Endothelial cell of umbilical vein (primary cell): Measurements from ENCODE around the gene ABCC5. TPM values are rescaled to one million over a fixed set of nuclear protein-coding genes. Genes with fewer than 3 reads are reported as not detected.

Experiments used
- BruUV-seq: library from RNA; stranded (reverse); fragments of 400-500 nt; replicated peaks from 2 replicates; lab custom pipeline; 2021; lab: Mats Ljungman, UMichigan
- CTCF ChIA-PET: fragments of 300-600, 350-600 bp; sonication (Branson Sonifier 250); formaldehyde crosslinking; loops from one replicate; lab custom pipeline; 2021; ENCODE audit warnings: antibody characterized with exemption, inconsistent platforms; lab: Charles Lee
- POLR2A ChIA-PET: fragments of 300-600, 350-600 bp; sonication (Branson Sonifier 250); formaldehyde crosslinking; loops from one replicate; lab custom pipeline; 2021; ENCODE audit warnings: antibody characterized with exemption, inconsistent platforms; lab: Charles Lee
- DNase-seq: peaks from one replicate; pipeline ENCODE4 v3.0.0-alpha.2; 2011; ENCODE audit warnings: low read depth, low spot score
- FAIRE-seq: peaks from 2 replicates; lab custom pipeline; 2011; peaks lifted over from hg19 to GRCh38; lab: Jason Lieb, UNC
- H2AFZ ChIP-seq: 2 replicates; pipeline ENCODE4 v1.6.0; 2012; ENCODE audit warnings: low read depth, low read length, control low read depth, inconsistent platforms
- H3K27ac ChIP-seq: 2 replicates; pipeline ENCODE4 v1.5.1; 2011; ENCODE audit warnings: low read depth, mild to moderate bottlenecking, control low read depth, low read length, moderate library complexity; ENCODE audit not compliant: insufficient read depth
- H3K27me3 ChIP-seq, 2 experiments: 2 replicates each; pipeline versions ENCODE4 v1.6.0 to v1.6.1; 2011; ENCODE audit warnings: low read length in 2 of 2, mixed read lengths in 1 of 2; ENCODE audit not compliant: control insufficient read depth in 2 of 2, insufficient read depth in 2 of 2
- H3K36me3 ChIP-seq, 2 experiments: 2 replicates in 1 of 2; 3 replicates in 1 of 2; pipeline ENCODE4 v1.5.1; 2011; ENCODE audit warnings: low read length in 2 of 2, mild to moderate bottlenecking in 1 of 2, moderate library complexity in 1 of 2; ENCODE audit not compliant: control insufficient read depth in 2 of 2, insufficient read depth in 2 of 2; ENCODE audit errors: extremely low read depth in 1 of 2
- H3K4me1 ChIP-seq: 3 replicates; pipeline ENCODE4 v1.5.1; 2011; ENCODE audit warnings: mild to moderate bottlenecking, low read length; ENCODE audit not compliant: control insufficient read depth, insufficient read depth; ENCODE audit errors: extremely low read depth
- H3K4me2 ChIP-seq: 2 replicates; pipeline ENCODE4 v1.6.1; 2011; ENCODE audit warnings: low read length, control low read depth, mixed read lengths; ENCODE audit not compliant: insufficient read depth
- H3K4me3 ChIP-seq, 3 experiments: fragments of 200-600 bp in 1 of 3; sonication (generic), shearing (Covaris generic) in 1 of 3; replicated peaks in 1 of 3; 2 replicates each; pipeline ENCODE4 v1.5.1; 2011 to 2016; ENCODE audit warnings: control low read depth in 3 of 3, low read length in 3 of 3, mild to moderate bottlenecking in 2 of 3, inconsistent platforms in 1 of 3, low read depth in 1 of 3, moderate library complexity in 1 of 3; ENCODE audit not compliant: insufficient read depth in 1 of 3
- H3K79me2 ChIP-seq: 2 replicates; pipeline ENCODE4 v1.6.0; 2012; ENCODE audit warnings: low read length, inconsistent platforms; ENCODE audit not compliant: control insufficient read depth, insufficient read depth
- H3K9ac ChIP-seq: replicated peaks from 2 replicates; pipeline ENCODE3; 2011; ENCODE audit warnings: low read length, control low read depth; ENCODE audit not compliant: insufficient read depth; ENCODE audit errors: extremely low read depth
- H3K9me1 ChIP-seq: replicated peaks from 3 replicates; pipeline ENCODE4 v1.6.0; 2011; ENCODE audit warnings: mild to moderate bottlenecking, low read length; ENCODE audit not compliant: control insufficient read depth, insufficient read depth; ENCODE audit errors: extremely low read depth
- H3K9me3 ChIP-seq: replicated peaks from 2 replicates; pipeline ENCODE4 v1.5.1; 2012; ENCODE audit warnings: low read length, inconsistent platforms; ENCODE audit not compliant: control insufficient read depth, insufficient read depth
- H4K20me1 ChIP-seq: replicated peaks from 2 replicates; pipeline ENCODE3; 2011; ENCODE audit warnings: mild to moderate bottlenecking, low read length; ENCODE audit not compliant: control insufficient read depth, insufficient read depth; ENCODE audit errors: extremely low read depth
- CTCF ChIP-seq, 2 donors: IDR thresholded peaks; 1 replicate in 1 of 2; 2 replicates in 1 of 2; pipeline ENCODE4 v1.5.1; 2011; ENCODE audit warnings: low read length in 2 of 2, mild to moderate bottlenecking in 2 of 2, moderate library complexity in 2 of 2, control low read depth in 1 of 2, inconsistent platforms in 1 of 2, low read depth in 1 of 2; ENCODE audit not compliant: insufficient read depth in 1 of 2; ENCODE audit errors: extremely low read depth in 1 of 2
- EZH2 ChIP-seq: IDR thresholded peaks from 2 replicates; pipeline ENCODE4 v1.6.1; 2012; ENCODE audit warnings: borderline replicate concordance, low read depth, mild to moderate bottlenecking, moderate library complexity, low read length, inconsistent platforms; ENCODE audit not compliant: severe bottlenecking
- GATA2 ChIP-seq: IDR thresholded peaks from 2 replicates; pipeline ENCODE4 v1.7.0; 2011; ENCODE audit warnings: low read depth, mild to moderate bottlenecking, moderate library complexity, mixed read lengths, low read length; ENCODE audit not compliant: insufficient read length, insufficient read depth
- MAX ChIP-seq: IDR thresholded peaks from 2 replicates; pipeline ENCODE4 v1.6.1; 2011; ENCODE audit not compliant: insufficient read depth, insufficient read length
- POLR2A ChIP-seq: IDR thresholded peaks from 2 replicates; pipeline ENCODE4 v1.6.1; 2012; ENCODE audit warnings: low read depth, mild to moderate bottlenecking, control low read depth, low read length
- dilution Hi-C: fragments of 300-500 bp; cut with MboI; formaldehyde crosslinking; loops from one replicate; pipeline ENCODE4 v1.15.0; 2019; ENCODE audit warnings: low sequenced_read_pairs; ENCODE audit not compliant: extremely low pct_ligation_motif_present
- intact Hi-C: fragments of 100-400 bp; cut with micrococcal nuclease; formaldehyde crosslinking; loops from one replicate; pipeline ENCODE4 v1.10.0; 2022
- polyA plus RNA-seq, 4 experiments: library from polyadenylated mRNA; depleted of rRNA in 3 of 4; stranded (reverse) in 3 of 4; unstranded in 1 of 4; fragments of >200 nt; gene quantifications; 2 replicates each; pipeline versions ENCODE4 v1.2.1 to v1.2.3, GENCODE V29; 2011 to 2012; ENCODE audit warnings: missing spikeins in 1 of 4
- total RNA-seq: library from RNA; stranded (reverse); gene quantifications from 2 replicates; pipeline ENCODE4 v1.2.3, GENCODE V29; 2021

The ABCC5 gene
- total and polyA plus RNA-seq, 2 donors (not counting 3 experiments of a cell fraction or from before 2014, with no cell fraction given), result 22.5 to 24.6 TPM

GRCh38 chr3:183949690-183950089, 68.0 kb downstream of the ABCC5 start:
- DNase-seq (no peak), FAIRE-seq (no peak)
- TF ChIP-seq MAX (no peak), CTCF (IDR thresholded peaks at IDR 0.05; ENCODE audit: extremely low read depth in 1 of 2, insufficient read depth in 1 of 2, low read depth in 1 of 2, low read length in 2 of 2) (no peak), EZH2 (no peak)
- H3K4me3 ChIP-seq, result no peak overlapping the region
- no peak overlapping the region for H3K9ac ChIP-seq
- dilution Hi-C loops (no loop called here), intact Hi-C loops (no loop called here)
- peaks cover 2 to 6% of the 10 kb centered on the region in 2 experiments for H3K36me3 ChIP-seq
- H2AFZ ChIP-seq, result no peak overlapping the region
- H3K9me3 ChIP-seq, result no peaks in the 10 kb centered on the region
- H3K27ac ChIP-seq, result no peak overlapping the region
- no peaks in the 10 kb centered on the region for H3K4me1 ChIP-seq
- POLR2A ChIA-PET, result no interaction called here
- CTCF ChIA-PET, result interaction anchor here (1.1 kb wide), 1 partner anchor 68 kb away, joined by 3 read pairs; no protein-coding TSS in a partner anchor
- BruUV-seq, result no TSS peak
- H3K9me1 ChIP-seq, result no peaks in the 10 kb centered on the region
- no peaks in the 10 kb centered on the region for H4K20me1 ChIP-seq
- H3K27me3 ChIP-seq, result no peaks in the 10 kb centered on the region
- H3K4me2 ChIP-seq, result no peak overlapping the region
- H3K79me2 ChIP-seq, result no peaks in the 10 kb centered on the region

- H4K20me1 ChIP-seq, result no peaks in the 10 kb centered on the region
- no peak for TF ChIP-seq MAX
- TF ChIP-seq POLR2A, result no peak
- no peak for TF ChIP-seq GATA2
- H3K27me3 ChIP-seq, result no peaks in the 10 kb centered on the region
- CTCF ChIA-PET, result no interaction called here
- H3K4me3 ChIP-seq, result no peak overlapping the region
- no peak for DNase-seq
- peaks cover 2 to 6% of the 10 kb centered on the region in 2 experiments for H3K36me3 ChIP-seq
- no peak overlapping the region for H3K27ac ChIP-seq
- no peak overlapping the region for H2AFZ ChIP-seq
- no peaks in the 10 kb centered on the region for H3K4me1 ChIP-seq
- intact Hi-C loops, result no loop called here
- POLR2A ChIA-PET, result no interaction called here
- H3K9me1 ChIP-seq, result no peaks in the 10 kb centered on the region
- no peak for FAIRE-seq
- dilution Hi-C loops, result no loop called here
- H3K4me2 ChIP-seq, result no peak overlapping the region
- H3K9me3 ChIP-seq, result no peaks in the 10 kb centered on the region
- no peaks in the 10 kb centered on the region for H3K79me2 ChIP-seq
- H3K9ac ChIP-seq, result no peak overlapping the region
- BruUV-seq, result no TSS peak
Observed at GRCh38 chr3:183946037-183946436, 71.6 kb downstream of the ABCC5 start.
